HepG2 (cell line): ENCODE data around the gene PSEN1. TPM values are rescaled to one million over a fixed set of nuclear protein-coding genes. Genes with fewer than 3 reads are reported as not detected.
A peak's percentile ranks its signal among the peaks of the same experiment; 100 is the strongest.

Experiments
- CAMTA2 ChIP-seq: sonication (generic); formaldehyde crosslinking; IDR thresholded peaks from 2 replicates; pipeline ENCODE4 v1.4.0; 2020; ENCODE audit warnings: mild to moderate bottlenecking, missing genetic modification reagents, borderline replicate concordance
- DNMT3B ChIP-seq: conservative IDR thresholded peaks from 2 replicates; pipeline ENCODE4 v1.6.1; 2016; ENCODE audit warnings: missing biosample characterization, control low read depth
- EED ChIP-seq: sonication (generic); formaldehyde crosslinking; IDR thresholded peaks from 2 replicates; pipeline ENCODE4 v1.5.0; 2020; ENCODE audit warnings: mild to moderate bottlenecking, missing genetic modification reagents
- KLF9 ChIP-seq: IDR thresholded peaks from 2 replicates; pipeline ENCODE4 v1.6.1; 2016; ENCODE audit warnings: low read depth
- NFE2L1 ChIP-seq: sonication (generic); formaldehyde crosslinking; IDR thresholded peaks from 2 replicates; pipeline ENCODE4 v1.4.0; 2020; ENCODE audit warnings: missing genetic modification reagents, mild to moderate bottlenecking, borderline replicate concordance
- PRPF4 ChIP-seq: fragments of 200-400 bp; formaldehyde crosslinking; IDR thresholded peaks from 2 replicates; pipeline ENCODE4 v1.6.1; 2016; ENCODE audit warnings: low read length, low read depth; ENCODE audit not compliant: poor library complexity, severe bottlenecking
- RAD21 ChIP-seq: fragments of 450-650 bp; formaldehyde crosslinking; IDR thresholded peaks from 2 replicates; pipeline ENCODE4 v1.5.0; 2020; ENCODE audit warnings: mild to moderate bottlenecking
- SATB2 ChIP-seq: sonication (generic); formaldehyde crosslinking; IDR thresholded peaks from 2 replicates; pipeline ENCODE4 v1.5.0; 2020; ENCODE audit warnings: missing genetic modification reagents
- SKI ChIP-seq: fragments of 450-650 bp; IDR thresholded peaks from one replicate; pipeline ENCODE4 v1.6.1; 2018; ENCODE audit warnings: mild to moderate bottlenecking; ENCODE audit not compliant: partially characterized antibody
- ZNF205 ChIP-seq: IDR thresholded peaks from 2 replicates; pipeline ENCODE4 v1.6.1; 2018; ENCODE audit warnings: missing biosample characterization, missing genetic modification reagents
- ZNF234 ChIP-seq: sonication (generic); formaldehyde crosslinking; conservative IDR thresholded peaks from 2 replicates; pipeline ENCODE4 v1.5.1; 2020; ENCODE audit warnings: mild to moderate bottlenecking, missing genetic modification reagents
- ZNF343 ChIP-seq: sonication (generic); formaldehyde crosslinking; IDR thresholded peaks from 2 replicates; pipeline ENCODE4 v1.4.0; 2020; ENCODE audit warnings: mild to moderate bottlenecking, missing genetic modification reagents
- ZNF550 ChIP-seq: sonication (generic); formaldehyde crosslinking; IDR thresholded peaks from 2 replicates; pipeline ENCODE4 v1.4.0; 2020; ENCODE audit warnings: mild to moderate bottlenecking, missing genetic modification reagents, borderline replicate concordance
- ZNF564 ChIP-seq: sonication (generic); formaldehyde crosslinking; IDR thresholded peaks from 2 replicates; pipeline ENCODE4 v1.8.1; 2023; ENCODE audit warnings: mild to moderate bottlenecking, missing genetic modification reagents
- ZNF616 ChIP-seq: sonication (generic); formaldehyde crosslinking; IDR thresholded peaks from 2 replicates; pipeline ENCODE4 v1.5.0; 2020; ENCODE audit warnings: low read depth, mild to moderate bottlenecking, missing genetic modification reagents
- polyA plus RNA-seq, 8 experiments: library from polyadenylated mRNA; depleted of rRNA in 3 of 8; stranded (reverse) in 7 of 8; unstranded in 1 of 8; fragments of >200 nt; fragmentation: Illumina TruSeq in 4 of 8; extraction: Trizol in 4 of 8; gene quantifications; 2 replicates each; pipeline versions ENCODE4 v1.2.1 to v1.2.3, GENCODE V29; 2011 to 2016; ENCODE audit warnings: low read depth in 4 of 8, missing spikeins in 1 of 8, mixed read lengths in 1 of 8; ENCODE audit not compliant: insufficient read depth in 1 of 8
- total RNA-seq, 5 experiments: library from RNA; depleted of rRNA; stranded (reverse); fragments of >200 nt; fragmentation: Illumina TruSeq; extraction: Trizol; gene quantifications; 2 replicates each; pipeline ENCODE4 v1.2.3, GENCODE V29; 2016; ENCODE audit warnings: low read depth in 1 of 5
- TF ChIP-seq, protein P1 (sequence below): sonication (generic); formaldehyde crosslinking; IDR thresholded peaks from 2 replicates; pipeline ENCODE4 v1.9.0; 2022; ENCODE audit warnings: missing genetic modification reagents, mild to moderate bottlenecking, borderline replicate concordance
- TF ChIP-seq, protein P2 (sequence below): IDR thresholded peaks from 2 replicates; pipeline ENCODE4 v1.6.1; 2016
- TF ChIP-seq, protein P3 (sequence below): sonication (generic); formaldehyde crosslinking; conservative IDR thresholded peaks from 2 replicates; pipeline ENCODE4 v1.4.0; 2020; ENCODE audit warnings: missing genetic modification reagents
- TF ChIP-seq, protein P4 (sequence below): sonication (generic); formaldehyde crosslinking; IDR thresholded peaks from 2 replicates; pipeline ENCODE4 v1.4.0; 2020; ENCODE audit warnings: missing genetic modification reagents
- TF ChIP-seq, protein P5 (sequence below): sonication (generic); formaldehyde crosslinking; IDR thresholded peaks from 2 replicates; pipeline ENCODE4 v1.4.0; 2020; ENCODE audit warnings: missing genetic modification reagents, borderline replicate concordance

Gene PSEN1
- total and polyA plus RNA-seq, 2 of the 13 experiments (the other 11 are each of a cell fraction or from before 2014, with no cell fraction given): 12.5 to 26.6 TPM

DNA sequence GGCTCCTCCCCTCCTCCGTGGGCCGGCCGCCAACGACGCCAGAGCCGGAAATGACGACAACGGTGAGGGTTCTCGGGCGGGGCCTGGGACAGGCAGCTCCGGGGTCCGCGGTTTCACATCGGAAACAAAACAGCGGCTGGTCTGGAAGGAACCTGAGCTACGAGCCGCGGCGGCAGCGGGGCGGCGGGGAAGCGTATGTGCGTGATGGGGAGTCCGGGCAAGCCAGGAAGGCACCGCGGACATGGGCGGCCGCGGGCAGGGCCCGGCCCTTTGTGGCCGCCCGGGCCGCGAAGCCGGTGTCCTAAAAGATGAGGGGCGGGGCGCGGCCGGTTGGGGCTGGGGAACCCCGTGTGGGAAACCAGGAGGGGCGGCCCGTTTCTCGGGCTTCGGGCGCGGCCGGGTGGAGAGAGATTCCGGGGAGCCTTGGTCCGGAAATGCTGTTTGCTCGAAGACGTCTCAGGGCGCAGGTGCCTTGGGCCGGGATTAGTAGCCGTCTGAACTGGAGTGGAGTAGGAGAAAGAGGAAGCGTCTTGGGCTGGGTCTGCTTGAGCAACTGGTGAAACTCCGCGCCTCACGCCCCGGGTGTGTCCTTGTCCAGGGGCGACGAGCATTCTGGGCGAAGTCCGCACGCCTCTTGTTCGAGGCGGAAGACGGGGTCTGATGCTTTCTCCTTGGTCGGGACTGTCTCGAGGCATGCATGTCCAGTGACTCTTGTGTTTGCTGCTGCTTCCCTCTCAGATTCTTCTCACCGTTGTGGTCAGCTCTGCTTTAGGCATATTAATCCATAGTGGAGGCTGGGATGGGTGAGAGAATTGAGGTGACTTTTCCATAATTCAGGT, at the start of gene PSEN1 (continued):
- no peak for TF ChIP-seq SKI
- no peak for TF ChIP-seq CAMTA2 (CRISPR knock-in tag)
- TF ChIP-seq ZNF234 (CRISPR knock-in tag): no peak
- no peak for TF ChIP-seq DNMT3B
- no peak for TF ChIP-seq ZNF616 (CRISPR knock-in tag)
- no peak for TF ChIP-seq ZNF205
- no peak for TF ChIP-seq RAD21 (CRISPR knock-in tag)
- no peak for TF ChIP-seq SATB2 (CRISPR knock-in tag)
- TF ChIP-seq, protein P1, sequence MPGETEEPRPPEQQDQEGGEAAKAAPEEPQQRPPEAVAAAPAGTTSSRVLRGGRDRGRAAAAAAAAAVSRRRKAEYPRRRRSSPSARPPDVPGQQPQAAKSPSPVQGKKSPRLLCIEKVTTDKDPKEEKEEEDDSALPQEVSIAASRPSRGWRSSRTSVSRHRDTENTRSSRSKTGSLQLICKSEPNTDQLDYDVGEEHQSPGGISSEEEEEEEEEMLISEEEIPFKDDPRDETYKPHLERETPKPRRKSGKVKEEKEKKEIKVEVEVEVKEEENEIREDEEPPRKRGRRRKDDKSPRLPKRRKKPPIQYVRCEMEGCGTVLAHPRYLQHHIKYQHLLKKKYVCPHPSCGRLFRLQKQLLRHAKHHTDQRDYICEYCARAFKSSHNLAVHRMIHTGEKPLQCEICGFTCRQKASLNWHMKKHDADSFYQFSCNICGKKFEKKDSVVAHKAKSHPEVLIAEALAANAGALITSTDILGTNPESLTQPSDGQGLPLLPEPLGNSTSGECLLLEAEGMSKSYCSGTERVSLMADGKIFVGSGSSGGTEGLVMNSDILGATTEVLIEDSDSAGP (CRISPR knock-in tag): peak; percentile 62; the same call in 1 of the 2 replicates
- no peak for TF ChIP-seq NFE2L1
- no peak for TF ChIP-seq PRPF4
- no peak for TF ChIP-seq KLF9 (CRISPR knock-in tag)
- TF ChIP-seq, protein P2, sequence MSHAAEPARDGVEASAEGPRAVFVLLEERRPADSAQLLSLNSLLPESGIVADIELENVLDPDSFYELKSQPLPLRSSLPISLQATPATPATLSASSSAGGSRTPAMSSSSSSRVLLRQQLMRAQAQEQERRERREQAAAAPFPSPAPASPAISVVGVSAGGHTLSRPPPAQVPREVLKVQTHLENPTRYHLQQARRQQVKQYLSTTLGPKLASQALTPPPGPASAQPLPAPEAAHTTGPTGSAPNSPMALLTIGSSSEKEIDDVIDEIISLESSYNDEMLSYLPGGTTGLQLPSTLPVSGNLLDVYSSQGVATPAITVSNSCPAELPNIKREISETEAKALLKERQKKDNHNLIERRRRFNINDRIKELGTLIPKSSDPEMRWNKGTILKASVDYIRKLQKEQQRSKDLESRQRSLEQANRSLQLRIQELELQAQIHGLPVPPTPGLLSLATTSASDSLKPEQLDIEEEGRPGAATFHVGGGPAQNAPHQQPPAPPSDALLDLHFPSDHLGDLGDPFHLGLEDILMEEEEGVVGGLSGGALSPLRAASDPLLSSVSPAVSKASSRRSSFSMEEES (CRISPR knock-in tag): no peak
- no peak for TF ChIP-seq ZNF564 (CRISPR knock-in tag)
- TF ChIP-seq, protein P3, sequence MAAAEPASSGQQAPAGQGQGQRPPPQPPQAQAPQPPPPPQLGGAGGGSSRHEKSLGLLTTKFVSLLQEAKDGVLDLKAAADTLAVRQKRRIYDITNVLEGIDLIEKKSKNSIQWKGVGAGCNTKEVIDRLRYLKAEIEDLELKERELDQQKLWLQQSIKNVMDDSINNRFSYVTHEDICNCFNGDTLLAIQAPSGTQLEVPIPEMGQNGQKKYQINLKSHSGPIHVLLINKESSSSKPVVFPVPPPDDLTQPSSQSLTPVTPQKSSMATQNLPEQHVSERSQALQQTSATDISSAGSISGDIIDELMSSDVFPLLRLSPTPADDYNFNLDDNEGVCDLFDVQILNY (CRISPR knock-in tag): no peak
- 0 out of 2 replicates have a peak, but pooled peaks have one; percentile 3 for TF ChIP-seq ZNF343 (CRISPR knock-in tag)
- TF ChIP-seq, protein P4, sequence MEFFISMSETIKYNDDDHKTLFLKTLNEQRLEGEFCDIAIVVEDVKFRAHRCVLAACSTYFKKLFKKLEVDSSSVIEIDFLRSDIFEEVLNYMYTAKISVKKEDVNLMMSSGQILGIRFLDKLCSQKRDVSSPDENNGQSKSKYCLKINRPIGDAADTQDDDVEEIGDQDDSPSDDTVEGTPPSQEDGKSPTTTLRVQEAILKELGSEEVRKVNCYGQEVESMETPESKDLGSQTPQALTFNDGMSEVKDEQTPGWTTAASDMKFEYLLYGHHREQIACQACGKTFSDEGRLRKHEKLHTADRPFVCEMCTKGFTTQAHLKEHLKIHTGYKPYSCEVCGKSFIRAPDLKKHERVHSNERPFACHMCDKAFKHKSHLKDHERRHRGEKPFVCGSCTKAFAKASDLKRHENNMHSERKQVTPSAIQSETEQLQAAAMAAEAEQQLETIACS (CRISPR knock-in tag): no peak
- TF ChIP-seq EED: 0 out of 2 replicates have a peak, but pooled peaks have one; percentile 23
- TF ChIP-seq, protein P5, sequence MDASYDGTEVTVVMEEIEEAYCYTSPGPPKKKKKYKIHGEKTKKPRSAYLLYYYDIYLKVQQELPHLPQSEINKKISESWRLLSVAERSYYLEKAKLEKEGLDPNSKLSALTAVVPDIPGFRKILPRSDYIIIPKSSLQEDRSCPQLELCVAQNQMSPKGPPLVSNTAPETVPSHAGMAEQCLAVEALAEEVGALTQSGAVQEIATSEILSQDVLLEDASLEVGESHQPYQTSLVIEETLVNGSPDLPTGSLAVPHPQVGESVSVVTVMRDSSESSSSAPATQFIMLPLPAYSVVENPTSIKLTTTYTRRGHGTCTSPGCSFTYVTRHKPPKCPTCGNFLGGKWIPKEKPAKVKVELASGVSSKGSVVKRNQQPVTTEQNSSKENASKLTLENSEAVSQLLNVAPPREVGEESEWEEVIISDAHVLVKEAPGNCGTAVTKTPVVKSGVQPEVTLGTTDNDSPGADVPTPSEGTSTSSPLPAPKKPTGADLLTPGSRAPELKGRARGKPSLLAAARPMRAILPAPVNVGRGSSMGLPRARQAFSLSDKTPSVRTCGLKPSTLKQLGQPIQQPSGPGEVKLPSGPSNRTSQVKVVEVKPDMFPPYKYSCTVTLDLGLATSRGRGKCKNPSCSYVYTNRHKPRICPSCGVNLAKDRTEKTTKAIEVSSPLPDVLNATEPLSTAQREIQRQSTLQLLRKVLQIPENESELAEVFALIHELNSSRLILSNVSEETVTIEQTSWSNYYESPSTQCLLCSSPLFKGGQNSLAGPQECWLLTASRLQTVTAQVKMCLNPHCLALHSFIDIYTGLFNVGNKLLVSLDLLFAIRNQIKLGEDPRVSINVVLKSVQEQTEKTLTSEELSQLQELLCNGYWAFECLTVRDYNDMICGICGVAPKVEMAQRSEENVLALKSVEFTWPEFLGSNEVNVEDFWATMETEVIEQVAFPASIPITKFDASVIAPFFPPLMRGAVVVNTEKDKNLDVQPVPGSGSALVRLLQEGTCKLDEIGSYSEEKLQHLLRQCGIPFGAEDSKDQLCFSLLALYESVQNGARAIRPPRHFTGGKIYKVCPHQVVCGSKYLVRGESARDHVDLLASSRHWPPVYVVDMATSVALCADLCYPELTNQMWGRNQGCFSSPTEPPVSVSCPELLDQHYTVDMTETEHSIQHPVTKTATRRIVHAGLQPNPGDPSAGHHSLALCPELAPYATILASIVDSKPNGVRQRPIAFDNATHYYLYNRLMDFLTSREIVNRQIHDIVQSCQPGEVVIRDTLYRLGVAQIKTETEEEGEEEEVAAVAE (CRISPR knock-in tag): no peak
- no peak for TF ChIP-seq ZNF550 (CRISPR knock-in tag)
